ENCODE results near the gene TAF8.
"Not testable (repeated sequence)": the region's sequence is repeated elsewhere in the genome, so short reads cannot be mapped to it uniquely, and the experiment has no call there.

The TAF8 gene

DNA sequence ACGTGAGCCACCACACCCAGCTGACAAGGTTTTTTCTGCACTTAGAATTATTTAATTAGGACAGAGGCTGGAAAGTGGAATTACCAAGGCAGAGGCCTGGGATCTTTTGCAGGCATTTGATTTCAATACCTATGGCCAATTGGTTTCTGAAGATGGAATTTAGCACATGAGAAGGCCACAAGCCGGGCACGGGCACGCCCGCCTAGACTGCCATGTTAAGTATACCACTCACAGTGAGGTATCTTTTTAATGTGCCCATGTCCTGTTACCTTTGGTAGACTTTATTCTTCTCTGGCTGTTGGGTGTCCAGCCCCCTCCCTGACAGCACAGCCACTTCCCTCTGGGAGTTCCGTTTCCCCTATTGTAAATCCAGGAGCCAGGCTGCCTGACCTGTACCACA, 18.0 kb upstream of the TAF8 start:
- Histone ChIP-seq H3K4me3 (ENCODE audit: low read length) (no peak overlapping the region), H3K79me2 (ENCODE audit: low read length) (no peaks in the 10 kb centered on the region), H3K27ac (ENCODE audit: low read length) (no peak overlapping the region), H3K36me3 (replicated peaks; ENCODE audit: insufficient read depth, low read length) (no peaks in the 10 kb centered on the region), H4K20me1 (ENCODE audit: insufficient read depth, low read length) (no peaks in the 10 kb centered on the region), H3F3A (ENCODE audit: insufficient read depth, low read length) (no peaks in the 10 kb centered on the region), H2AFZ (ENCODE audit: low read length) (no peak overlapping the region), H3K9ac (ENCODE audit: low read length) (no peak overlapping the region), H3K4me1 (ENCODE audit: low read length) (no peaks in the 10 kb centered on the region), H3K4me2 (ENCODE audit: low read depth, low read length) (no peak overlapping the region), H3K9me3 (replicated peaks; ENCODE audit: insufficient read depth, low read length) (no peaks in the 10 kb centered on the region), H3K27me3 (replicated peaks; ENCODE audit: insufficient read depth, low read length) (no peaks in the 10 kb centered on the region), H3K9me2 (replicated peaks; ENCODE audit: insufficient read depth, low read length) (no peaks in the 10 kb centered on the region)
- no peak for DNase-seq
- TF ChIP-seq EZH2phosphoT487 (IDR thresholded peaks at IDR 0.05; ENCODE audit: low read length) (no peak), EZH2 (optimal IDR thresholded peaks at IDR 0.05; ENCODE audit: low read depth, low read length) (no peak)
- TF ChIP-seq, protein P1, sequence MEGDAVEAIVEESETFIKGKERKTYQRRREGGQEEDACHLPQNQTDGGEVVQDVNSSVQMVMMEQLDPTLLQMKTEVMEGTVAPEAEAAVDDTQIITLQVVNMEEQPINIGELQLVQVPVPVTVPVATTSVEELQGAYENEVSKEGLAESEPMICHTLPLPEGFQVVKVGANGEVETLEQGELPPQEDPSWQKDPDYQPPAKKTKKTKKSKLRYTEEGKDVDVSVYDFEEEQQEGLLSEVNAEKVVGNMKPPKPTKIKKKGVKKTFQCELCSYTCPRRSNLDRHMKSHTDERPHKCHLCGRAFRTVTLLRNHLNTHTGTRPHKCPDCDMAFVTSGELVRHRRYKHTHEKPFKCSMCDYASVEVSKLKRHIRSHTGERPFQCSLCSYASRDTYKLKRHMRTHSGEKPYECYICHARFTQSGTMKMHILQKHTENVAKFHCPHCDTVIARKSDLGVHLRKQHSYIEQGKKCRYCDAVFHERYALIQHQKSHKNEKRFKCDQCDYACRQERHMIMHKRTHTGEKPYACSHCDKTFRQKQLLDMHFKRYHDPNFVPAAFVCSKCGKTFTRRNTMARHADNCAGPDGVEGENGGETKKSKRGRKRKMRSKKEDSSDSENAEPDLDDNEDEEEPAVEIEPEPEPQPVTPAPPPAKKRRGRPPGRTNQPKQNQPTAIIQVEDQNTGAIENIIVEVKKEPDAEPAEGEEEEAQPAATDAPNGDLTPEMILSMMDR (IDR thresholded peaks at IDR 0.05; ENCODE audit: low read length), result no peak

DNA sequence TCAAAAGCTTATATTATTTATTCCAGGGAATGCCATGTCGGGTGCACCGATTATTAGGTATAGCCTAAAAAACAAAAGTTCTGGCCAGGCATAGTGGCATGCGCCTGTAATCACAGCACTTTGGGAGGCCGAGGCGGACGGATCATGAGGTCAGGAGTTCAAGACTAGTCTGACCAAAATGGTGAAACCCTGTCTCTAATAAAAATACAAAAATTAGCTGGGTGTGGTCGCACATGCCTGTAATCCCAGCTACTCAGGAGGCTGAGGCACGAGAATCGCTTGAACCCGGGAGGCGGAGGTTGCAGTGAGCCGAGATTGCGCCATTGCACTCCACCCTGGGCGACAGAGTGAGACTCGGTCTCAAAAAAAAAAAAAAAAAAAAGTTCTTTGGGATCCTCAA, 12.7 kb upstream of the TAF8 start:
- DNase-seq; H3K36me3 ChIP-seq (replicated peaks; ENCODE audit: insufficient read depth, low read length); H2AFZ ChIP-seq (ENCODE audit: low read length); H3F3A ChIP-seq (ENCODE audit: insufficient read depth, low read length); H3K27me3 ChIP-seq (replicated peaks; ENCODE audit: insufficient read depth, low read length); H3K79me2 ChIP-seq (ENCODE audit: low read length); H3K4me3 ChIP-seq (ENCODE audit: low read length); H3K9ac ChIP-seq (ENCODE audit: low read length); H3K9me3 ChIP-seq (replicated peaks; ENCODE audit: insufficient read depth, low read length); H4K20me1 ChIP-seq (ENCODE audit: insufficient read depth, low read length); H3K4me2 ChIP-seq (ENCODE audit: low read depth, low read length); H3K9me2 ChIP-seq (replicated peaks; ENCODE audit: insufficient read depth, low read length); H3K27ac ChIP-seq (ENCODE audit: low read length); H3K4me1 ChIP-seq (ENCODE audit: low read length): not testable (repeated sequence)

DNA sequence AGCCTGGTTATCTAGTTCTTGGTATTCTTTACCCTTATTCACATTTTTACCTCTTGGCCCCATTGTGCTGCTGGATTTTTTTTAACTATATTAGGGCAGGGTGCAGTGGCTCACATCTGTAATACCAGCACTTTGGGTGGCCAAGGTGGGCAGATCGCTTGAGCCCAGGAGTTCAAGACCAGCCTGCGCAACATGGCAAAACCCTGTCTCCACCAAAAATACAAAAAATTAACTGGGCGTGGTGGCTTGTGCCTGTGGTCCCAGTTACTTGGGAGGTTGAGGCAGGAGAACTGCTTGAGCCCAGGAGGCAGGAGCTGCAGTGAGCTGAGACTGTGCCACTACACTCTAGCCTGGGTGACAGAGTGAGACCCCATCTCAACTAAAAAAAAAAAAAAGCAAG, 12.2 kb upstream of the TAF8 start:
- TF ChIP-seq, protein P1 (IDR thresholded peaks at IDR 0.05; ENCODE audit: low read length), result no peak
- TF ChIP-seq EZH2phosphoT487 (IDR thresholded peaks at IDR 0.05; ENCODE audit: low read length) (no peak), EZH2 (optimal IDR thresholded peaks at IDR 0.05; ENCODE audit: low read depth, low read length) (no peak)
- H4K20me1 ChIP-seq (ENCODE audit: insufficient read depth, low read length), result no peaks in the 10 kb centered on the region
- H3F3A ChIP-seq (ENCODE audit: insufficient read depth, low read length), result no peaks in the 10 kb centered on the region
- H3K27ac ChIP-seq (ENCODE audit: low read length), result no peak overlapping the region
- H3K9me3 ChIP-seq (replicated peaks; ENCODE audit: insufficient read depth, low read length), result no peaks in the 10 kb centered on the region
- no peak overlapping the region for H3K4me2 ChIP-seq (ENCODE audit: low read depth, low read length)
- no peaks in the 10 kb centered on the region for H3K27me3 ChIP-seq (replicated peaks; ENCODE audit: insufficient read depth, low read length)
- H3K9ac ChIP-seq (ENCODE audit: low read length), result no peak overlapping the region
- no peaks in the 10 kb centered on the region for H3K79me2 ChIP-seq (ENCODE audit: low read length)
- no peak overlapping the region for H2AFZ ChIP-seq (ENCODE audit: low read length)
- DNase-seq, result no peak
- no peaks in the 10 kb centered on the region for H3K36me3 ChIP-seq (replicated peaks; ENCODE audit: insufficient read depth, low read length)
- H3K4me3 ChIP-seq (ENCODE audit: low read length), result no peak overlapping the region
- no peaks in the 10 kb centered on the region for H3K4me1 ChIP-seq (ENCODE audit: low read length)
- no peaks in the 10 kb centered on the region for H3K9me2 ChIP-seq (replicated peaks; ENCODE audit: insufficient read depth, low read length)

DNA sequence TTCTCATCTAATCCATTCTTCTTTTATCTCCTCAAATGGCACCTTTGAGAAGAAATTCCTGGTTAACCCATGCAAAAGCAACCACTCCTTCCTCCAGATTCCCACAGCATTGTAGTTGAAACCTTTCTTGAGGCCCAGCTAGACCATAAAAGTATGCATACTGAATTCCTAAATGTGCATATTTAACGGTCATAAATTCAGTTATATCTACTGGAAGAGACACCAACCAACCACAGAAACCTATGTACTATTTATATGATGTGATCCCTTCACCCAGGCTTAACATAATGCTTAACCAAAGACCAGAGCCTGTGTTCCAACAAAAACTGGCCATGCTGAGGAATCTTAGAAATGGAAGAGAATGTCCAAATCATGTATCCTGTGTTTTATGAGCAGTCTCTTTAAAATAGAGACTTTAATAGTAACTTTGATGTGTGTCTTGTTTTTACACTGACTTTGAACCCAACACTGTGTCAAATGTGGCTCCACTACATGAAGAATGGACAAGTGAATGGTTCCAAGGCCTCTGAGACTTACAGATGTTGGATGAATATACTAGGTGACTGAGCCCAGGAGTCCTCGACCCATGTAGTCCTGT, 11.4 kb upstream of the TAF8 start:
- Histone ChIP-seq H3K27me3 (replicated peaks; ENCODE audit: insufficient read depth, low read length) (no peaks in the 10 kb centered on the region), H3K27ac (ENCODE audit: low read length) (no peak overlapping the region), H2AFZ (ENCODE audit: low read length) (no peak overlapping the region), H3F3A (ENCODE audit: insufficient read depth, low read length) (no peaks in the 10 kb centered on the region), H3K4me1 (ENCODE audit: low read length) (no peaks in the 10 kb centered on the region), H3K9me3 (replicated peaks; ENCODE audit: insufficient read depth, low read length) (no peaks in the 10 kb centered on the region), H3K4me3 (ENCODE audit: low read length) (no peak overlapping the region), H4K20me1 (ENCODE audit: insufficient read depth, low read length) (no peaks in the 10 kb centered on the region), H3K36me3 (replicated peaks; ENCODE audit: insufficient read depth, low read length) (no peaks in the 10 kb centered on the region), H3K79me2 (ENCODE audit: low read length) (no peaks in the 10 kb centered on the region), H3K4me2 (ENCODE audit: low read depth, low read length) (no peak overlapping the region), H3K9ac (ENCODE audit: low read length) (no peak overlapping the region), H3K9me2 (replicated peaks; ENCODE audit: insufficient read depth, low read length) (no peaks in the 10 kb centered on the region)
- TF ChIP-seq EZH2 (optimal IDR thresholded peaks at IDR 0.05; ENCODE audit: low read depth, low read length), result no peak
- TF ChIP-seq, protein P1 (IDR thresholded peaks at IDR 0.05; ENCODE audit: low read length), result no peak
- no peak for TF ChIP-seq EZH2phosphoT487 (IDR thresholded peaks at IDR 0.05; ENCODE audit: low read length)
- DNase-seq, result no peak

All from MM.1S (cell line).